GM21737 (cell line): ENCODE results near the gene RECK.

ENCODE experiments used
- ATAC-seq: cut with Tn5 transposase; IDR thresholded peaks from one replicate; pipeline ENCODE4 v1.9.1; 2021; ENCODE audit warnings: mild to moderate bottlenecking, moderate library complexity; ENCODE audit not compliant: unreplicated experiment

RECK gene

GRCh38 chr9:36136894-36137391, 100.2 kb downstream of the RECK start:
- peak; percentile 28 for ATAC-seq

GRCh38 chr9:36137392-36138004, 100.8 kb downstream of the RECK start:
- ATAC-seq: no peak

DNA sequence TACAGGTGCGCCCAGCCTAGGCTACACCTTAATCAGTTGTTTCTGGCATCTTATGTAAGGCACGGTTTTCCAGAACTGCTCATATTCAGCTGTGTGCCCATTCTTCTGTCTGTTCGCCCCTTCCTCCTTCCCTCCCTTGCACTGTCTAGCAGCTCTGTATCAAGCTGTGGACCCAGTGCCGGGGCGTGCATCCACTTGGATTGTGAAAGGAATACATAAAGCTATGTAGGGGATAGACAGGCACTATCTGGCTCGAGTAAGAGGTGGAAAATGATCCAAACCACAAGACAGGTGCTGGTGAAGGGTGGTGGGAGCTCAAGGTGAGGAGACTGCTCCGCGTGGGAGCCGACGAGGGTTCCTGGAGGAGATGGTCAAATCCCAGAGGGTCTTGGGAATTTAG, 101.8 kb downstream of the RECK start:
- ATAC-seq: no peak

GRCh38 chr9:36138901-36139300, 102.2 kb downstream of the RECK start:
- no peak for ATAC-seq

- ATAC-seq: no peak
Observed at GRCh38 chr9:36140086-36141084, 103.7 kb downstream of the RECK start.

DNA sequence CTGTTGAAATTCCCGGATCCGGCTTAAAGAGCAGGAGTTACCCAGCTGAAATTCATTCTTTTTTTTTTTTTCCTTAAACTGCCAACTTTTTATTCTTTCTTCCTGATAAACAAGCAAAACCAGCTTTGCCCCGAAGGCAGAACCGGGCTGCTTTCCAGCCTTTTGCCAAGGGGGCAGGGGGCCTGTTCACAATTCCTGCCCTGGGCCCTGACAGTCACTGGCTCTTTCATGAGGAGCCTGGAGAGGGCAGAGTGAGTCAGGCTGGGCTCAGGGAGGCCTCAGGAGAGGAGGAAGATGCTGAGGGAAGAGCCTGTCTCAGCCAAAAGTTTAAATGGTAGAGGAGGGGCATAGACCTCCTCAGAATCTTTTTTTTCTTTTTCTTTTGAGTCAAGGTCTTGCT, 104.6 kb downstream of the RECK start:
- no peak for ATAC-seq

DNA sequence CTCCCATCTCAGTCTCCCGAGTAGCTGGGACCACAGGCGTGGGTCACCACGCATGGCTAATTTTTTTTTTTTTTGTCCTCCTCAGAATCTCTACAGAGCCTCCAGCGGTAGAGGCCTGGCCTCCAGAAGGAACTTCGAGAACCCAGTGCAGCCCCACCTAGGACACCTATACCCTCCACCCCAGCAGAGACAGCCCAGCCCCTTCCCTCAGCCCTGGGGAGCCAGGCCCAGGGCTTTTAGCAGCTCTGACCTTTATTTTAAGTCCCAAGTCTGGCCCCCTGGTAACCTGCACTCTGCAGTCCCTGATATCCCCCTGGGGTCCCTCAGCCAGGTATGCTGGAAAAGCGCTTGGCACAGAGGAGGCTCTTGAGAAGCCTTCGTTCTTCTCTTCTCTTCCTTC, 105.0 kb downstream of the RECK start:
- ATAC-seq: no peak

GRCh38 chr9:36142510-36143244, 106.0 kb downstream of the RECK start:
- no peak for ATAC-seq

DNA sequence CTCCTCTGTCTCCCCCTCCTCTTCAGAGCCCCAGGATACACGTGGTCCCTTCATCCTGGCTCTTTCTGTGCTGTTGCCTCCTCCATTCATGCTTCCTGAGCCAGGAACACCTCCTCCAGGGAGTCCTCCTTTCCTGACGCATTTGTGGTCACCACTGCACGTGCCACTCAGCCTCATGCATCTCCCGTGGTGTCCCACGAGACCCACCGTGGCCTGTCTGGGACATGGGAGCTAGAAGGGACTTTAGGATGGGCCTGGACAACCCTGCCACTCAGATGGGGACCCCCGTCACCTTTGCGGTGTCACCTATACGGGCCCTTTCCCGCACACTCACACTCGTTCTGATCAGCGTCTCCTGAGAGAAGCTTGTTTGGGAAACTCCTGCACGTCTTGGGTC, 106.5 kb downstream of the RECK start:
- no peak for ATAC-seq

- ATAC-seq: no peak
Observed at GRCh38 chr9:36144309-36145232, 107.9 kb downstream of the RECK start.

DNA sequence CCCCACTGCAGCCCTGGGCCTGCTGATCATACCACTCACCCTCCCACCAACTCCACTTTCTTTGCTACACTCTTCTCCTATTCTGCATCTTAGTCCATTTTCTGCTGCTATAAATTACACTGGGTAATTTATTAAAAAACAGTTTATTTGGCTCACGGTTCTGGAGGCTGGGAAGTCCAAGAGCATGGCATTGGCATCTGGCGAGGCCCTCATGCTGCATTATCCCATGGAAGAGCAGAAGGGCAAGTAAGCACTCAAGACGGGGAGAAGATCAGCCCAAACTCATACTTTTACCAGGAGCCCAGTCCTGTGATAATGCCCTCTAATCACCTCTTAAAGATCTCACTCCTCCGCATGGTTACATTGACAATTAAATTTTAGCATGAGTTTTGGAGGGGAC, 109.3 kb downstream of the RECK start:
- no peak for ATAC-seq

DNA sequence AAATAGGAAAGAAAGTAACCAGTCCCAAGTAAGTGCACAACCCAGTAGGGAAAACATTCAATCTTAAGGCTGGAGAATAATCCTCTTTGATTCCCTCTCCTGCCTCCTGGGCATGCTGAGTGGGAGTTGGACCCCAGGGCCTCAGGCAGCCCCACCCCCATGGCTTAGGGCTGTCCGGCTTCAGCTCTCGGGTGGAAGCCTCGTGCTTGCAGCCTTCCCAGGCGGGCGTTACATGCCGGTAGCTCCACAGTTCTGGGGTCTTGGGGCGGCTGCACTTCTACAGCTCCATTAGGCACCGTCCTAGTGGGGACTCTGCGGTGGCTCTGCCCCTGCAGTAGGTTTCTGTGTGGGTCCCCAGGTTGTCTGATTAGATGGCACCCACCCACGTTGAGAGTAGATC, 109.9 kb downstream of the RECK start:
- ATAC-seq: no peak

GRCh38 chr9:36147441-36148175, 110.9 kb downstream of the RECK start:
- no peak for ATAC-seq

DNA sequence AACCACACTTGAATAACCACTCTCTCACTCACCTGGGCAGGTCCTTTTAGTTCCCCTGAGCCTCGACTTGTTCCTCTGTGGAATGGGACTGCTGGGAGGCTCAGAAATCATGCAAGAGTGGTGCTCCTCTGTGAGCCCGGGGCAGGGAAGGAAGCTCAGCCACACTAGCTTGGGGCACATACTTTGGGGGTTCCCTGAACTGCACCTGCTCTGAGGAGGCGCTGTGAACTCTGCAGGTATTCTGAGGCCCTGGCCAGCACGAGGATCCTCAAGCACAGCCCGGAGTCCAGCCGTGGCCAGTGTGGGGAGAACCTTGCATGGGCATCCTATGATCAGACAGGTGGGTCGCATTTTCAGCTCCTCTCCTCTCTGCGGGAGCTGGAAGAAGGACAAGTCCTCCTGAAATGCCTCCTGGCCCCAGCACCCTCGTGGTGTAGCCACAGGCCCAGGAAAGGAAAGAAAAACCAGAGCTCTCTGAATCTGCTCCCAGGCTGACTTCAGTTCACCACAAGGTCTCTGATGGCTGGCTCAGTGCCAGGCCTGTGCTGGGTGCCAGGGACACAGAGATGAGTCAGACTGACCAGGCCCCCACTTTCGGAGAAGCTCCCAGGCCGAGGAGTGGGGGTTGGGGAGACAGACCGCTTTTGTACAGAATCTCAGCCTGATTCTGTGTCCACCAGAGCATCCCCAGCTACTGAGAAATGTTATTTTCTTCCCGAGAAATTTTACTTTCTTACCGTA, 111.8 kb downstream of the RECK start:
- ATAC-seq: no peak

GRCh38 chr9:36149197-36149596, 112.5 kb downstream of the RECK start:
- ATAC-seq: no peak

GRCh38 chr9:36150574-36151315, 114.0 kb downstream of the RECK start:
- ATAC-seq: no peak

- ATAC-seq: peak; percentile 81
Observed at GRCh38 chr9:36151316-36152210, 114.8 kb downstream of the RECK start.
